ENCODE data around the gene KRTAP20-4.

Gene KRTAP20-4

DNA sequence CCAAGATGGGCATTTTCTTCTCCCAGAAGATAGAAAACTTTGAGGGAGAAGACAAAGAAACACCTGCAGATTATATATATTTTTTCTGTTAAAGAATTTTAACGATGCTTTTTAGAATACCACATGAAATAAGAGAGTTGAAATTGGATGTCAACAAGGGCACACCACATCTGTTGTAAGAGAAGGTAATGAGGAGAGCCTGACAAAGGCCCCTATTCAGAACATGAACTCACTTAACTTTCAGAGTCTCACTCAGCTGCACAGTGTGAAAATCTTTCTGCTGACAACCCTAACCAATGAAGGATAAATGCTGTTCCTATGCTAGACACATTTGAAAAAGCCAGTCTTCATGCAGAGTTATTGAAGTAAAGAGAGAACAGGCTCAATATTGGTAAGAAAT is 37.6 kb upstream of the KRTAP20-4 start:
- no peak overlapping the region for H4K91ac ChIP-seq (ENCODE audit: low read length)
- no peak overlapping the region for H3K27ac ChIP-seq (ENCODE audit: low read length, poor library complexity, severe bottlenecking)
- no peak overlapping the region for H2AK5ac ChIP-seq (ENCODE audit: low read length, severe bottlenecking)
- H3K4me1 ChIP-seq (ENCODE audit: control insufficient read depth, insufficient read depth, low read depth, low read length): no peaks in the 10 kb centered on the region
- no peak overlapping the region for H3K23ac ChIP-seq (ENCODE audit: low read length in 2 of 2)
- no peak overlapping the region for H2AFZ ChIP-seq (ENCODE audit: low read depth, low read length)
- no peak overlapping the region for H2BK5ac ChIP-seq (ENCODE audit: low read depth, low read length, poor library complexity, severe bottlenecking)
- no CpG with 5 or more reads among the region's 1 CpG for WGBS
- H3K9me3 ChIP-seq (ENCODE audit: control insufficient read depth, low read length): peaks cover 9% of the 10 kb centered on the region
- no peak overlapping the region for H2BK12ac ChIP-seq (ENCODE audit: low read length in 2 of 2)
- no peak for DNase-seq
- no peaks in the 10 kb centered on the region for H3K27me3 ChIP-seq (ENCODE audit: control insufficient read depth in 1 of 2, insufficient read depth in 1 of 2, low read length in 2 of 2)
- no peaks in the 10 kb centered on the region for H3K36me3 ChIP-seq (ENCODE audit: control insufficient read depth in 1 of 2, insufficient read depth in 2 of 2, low read depth in 1 of 2, low read length in 2 of 2)
- H3K4me3 ChIP-seq (ENCODE audit: insufficient read depth in 1 of 2, low read depth in 1 of 2, low read length in 2 of 2): no peak overlapping the region
- no peak overlapping the region for H3K4me2 ChIP-seq (ENCODE audit: low read length, poor library complexity, severe bottlenecking)
- H4K8ac ChIP-seq (ENCODE audit: low read length): no peak overlapping the region
- no peak overlapping the region for H2BK120ac ChIP-seq (ENCODE audit: low read depth, low read length)
- no peak overlapping the region for H3K9ac ChIP-seq (ENCODE audit: low read length)
- H3K18ac ChIP-seq (ENCODE audit: low read depth in 1 of 2, low read length in 2 of 2): no peak overlapping the region
- no peak overlapping the region for H2BK15ac ChIP-seq (ENCODE audit: low read depth, poor library complexity, severe bottlenecking)
- H3K79me1 ChIP-seq (replicated peaks; ENCODE audit: low read length, poor library complexity, severe bottlenecking): no peaks in the 10 kb centered on the region
- H3K14ac ChIP-seq (ENCODE audit: low read length in 2 of 2): no peak overlapping the region
- no peak overlapping the region for H3K4ac ChIP-seq (ENCODE audit: low read depth in 1 of 2, low read length in 2 of 2)

DNA sequence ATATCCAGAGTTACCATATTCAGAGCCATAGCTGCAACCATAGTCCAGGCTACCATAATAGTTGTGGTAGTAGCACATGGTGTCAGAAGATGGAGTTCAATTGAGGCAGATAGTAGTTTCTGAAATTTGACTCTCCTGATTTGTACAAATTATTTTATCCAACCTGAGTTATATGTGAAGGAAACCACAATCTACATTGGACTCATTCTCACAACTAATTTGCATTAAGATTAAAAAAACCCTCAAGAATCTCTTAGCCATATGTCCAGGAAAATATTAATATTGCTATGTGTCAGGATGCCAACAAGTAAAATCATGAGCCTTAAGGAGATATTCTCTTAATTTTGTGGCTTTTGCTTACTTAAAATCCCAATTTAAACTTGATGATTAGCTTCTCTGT is 30.1 kb upstream of the KRTAP20-4 start, which contains the start of gene KRTAP22-2:
KRTAP22-2 (minus strand) TSS at position 101 of the 400 bp plus-strand sequence.
- no peaks in the 10 kb centered on the region for H3K9me3 ChIP-seq (ENCODE audit: control insufficient read depth, low read length)
- no peak within 1 kb of the TSS for H3K4me3 ChIP-seq (ENCODE audit: insufficient read depth in 1 of 2, low read depth in 1 of 2, low read length in 2 of 2)
- DNase-seq: no peak
- H4K91ac ChIP-seq (ENCODE audit: low read length): no peak within 1 kb of the TSS
- H2BK5ac ChIP-seq (ENCODE audit: low read depth, low read length, poor library complexity, severe bottlenecking): no peak within 1 kb of the TSS
- H3K4ac ChIP-seq (ENCODE audit: low read depth in 1 of 2, low read length in 2 of 2): no peak within 1 kb of the TSS
- H2AK5ac ChIP-seq (ENCODE audit: low read length, severe bottlenecking): no peak within 1 kb of the TSS
- no peak within 1 kb of the TSS for H3K23ac ChIP-seq (ENCODE audit: low read length in 2 of 2)
- no peak within 1 kb of the TSS for H2BK120ac ChIP-seq (ENCODE audit: low read depth, low read length)
- H3K27ac ChIP-seq (ENCODE audit: low read length, poor library complexity, severe bottlenecking): no peak within 1 kb of the TSS
- H3K36me3 ChIP-seq (ENCODE audit: control insufficient read depth in 1 of 2, insufficient read depth in 2 of 2, low read depth in 1 of 2, low read length in 2 of 2): no peaks in the 10 kb centered on the region
- H2BK15ac ChIP-seq (ENCODE audit: low read depth, poor library complexity, severe bottlenecking): no peak within 1 kb of the TSS
- no peaks in the 10 kb centered on the region for H3K4me1 ChIP-seq (ENCODE audit: control insufficient read depth, insufficient read depth, low read depth, low read length)
- no peaks in the 10 kb centered on the region for H3K27me3 ChIP-seq (ENCODE audit: control insufficient read depth in 1 of 2, insufficient read depth in 1 of 2, low read length in 2 of 2)
- no peak within 1 kb of the TSS for H3K14ac ChIP-seq (ENCODE audit: low read length in 2 of 2)
- H2AFZ ChIP-seq (ENCODE audit: low read depth, low read length): no peak within 1 kb of the TSS
- no peak within 1 kb of the TSS for H4K8ac ChIP-seq (ENCODE audit: low read length)
- H3K79me1 ChIP-seq (replicated peaks; ENCODE audit: low read length, poor library complexity, severe bottlenecking): no peaks in the 10 kb centered on the region
- H2BK12ac ChIP-seq (ENCODE audit: low read length in 2 of 2): no peak within 1 kb of the TSS
- H3K18ac ChIP-seq (ENCODE audit: low read depth in 1 of 2, low read length in 2 of 2): no peak within 1 kb of the TSS
- no peak within 1 kb of the TSS for H3K9ac ChIP-seq (ENCODE audit: low read length)
- H3K4me2 ChIP-seq (ENCODE audit: low read length, poor library complexity, severe bottlenecking): no peak within 1 kb of the TSS

GRCh38 chr21:30592140-30592539 is 28.3 kb upstream of the KRTAP20-4 start, which contains the start of gene KRTAP6-3:
Gene KRTAP6-3, plus strand, starts transcription at chr21:30592440. Its CDS starts 6 bp downstream, at chr21:30592446.
- Histone ChIP-seq H3K23ac (ENCODE audit: low read length in 2 of 2) (no peak within 1 kb of the TSS), H2BK120ac (ENCODE audit: low read depth, low read length) (no peak within 1 kb of the TSS), H4K8ac (ENCODE audit: low read length) (no peak within 1 kb of the TSS), H3K18ac (ENCODE audit: low read depth in 1 of 2, low read length in 2 of 2) (no peak within 1 kb of the TSS), H2BK5ac (ENCODE audit: low read depth, low read length, poor library complexity, severe bottlenecking) (no peak within 1 kb of the TSS), H3K4me3 (ENCODE audit: insufficient read depth in 1 of 2, low read depth in 1 of 2, low read length in 2 of 2) (no peak within 1 kb of the TSS), H3K9me3 (ENCODE audit: control insufficient read depth, low read length) (no peaks in the 10 kb centered on the region), H3K14ac (ENCODE audit: low read length in 2 of 2) (no peak within 1 kb of the TSS), H4K91ac (ENCODE audit: low read length) (no peak within 1 kb of the TSS), H3K4me2 (ENCODE audit: low read length, poor library complexity, severe bottlenecking) (no peak within 1 kb of the TSS), H2AK5ac (ENCODE audit: low read length, severe bottlenecking) (no peak within 1 kb of the TSS), H2AFZ (ENCODE audit: low read depth, low read length) (no peak within 1 kb of the TSS), H3K4me1 (ENCODE audit: control insufficient read depth, insufficient read depth, low read depth, low read length) (no peaks in the 10 kb centered on the region), H3K36me3 (ENCODE audit: control insufficient read depth in 1 of 2, insufficient read depth in 2 of 2, low read depth in 1 of 2, low read length in 2 of 2) (no peaks in the 10 kb centered on the region), H2BK12ac (ENCODE audit: low read length in 2 of 2) (no peak within 1 kb of the TSS), H3K4ac (ENCODE audit: low read depth in 1 of 2, low read length in 2 of 2) (no peak within 1 kb of the TSS), H2BK15ac (ENCODE audit: low read depth, poor library complexity, severe bottlenecking) (no peak within 1 kb of the TSS), H3K27me3 (ENCODE audit: control insufficient read depth in 1 of 2, insufficient read depth in 1 of 2, low read length in 2 of 2) (no peaks in the 10 kb centered on the region), H3K79me1 (replicated peaks; ENCODE audit: low read length, poor library complexity, severe bottlenecking) (no peaks in the 10 kb centered on the region), H3K9ac (ENCODE audit: low read length) (no peak within 1 kb of the TSS), H3K27ac (ENCODE audit: low read length, poor library complexity, severe bottlenecking) (no peak within 1 kb of the TSS)
- no peak for DNase-seq
- WGBS: 85% methylated on average over 4 of the region's 4 CpGs

GRCh38 chr21:30598802-30599201 is 21.6 kb upstream of the KRTAP20-4 start, which contains the start of gene KRTAP6-2:
Gene KRTAP6-2, minus strand, starts transcription at chr21:30598902. Its CDS starts 28 bp downstream, at chr21:30598874.
- H3K9me3 ChIP-seq (ENCODE audit: control insufficient read depth, low read length): peaks cover 5% of the 10 kb centered on the region
- no peak within 1 kb of the TSS for H2BK15ac ChIP-seq (ENCODE audit: low read depth, poor library complexity, severe bottlenecking)
- no peak within 1 kb of the TSS for H3K23ac ChIP-seq (ENCODE audit: low read length in 2 of 2)
- no peak within 1 kb of the TSS for H3K4ac ChIP-seq (ENCODE audit: low read depth in 1 of 2, low read length in 2 of 2)
- H3K14ac ChIP-seq (ENCODE audit: low read length in 2 of 2): no peak within 1 kb of the TSS
- no peak within 1 kb of the TSS for H3K27ac ChIP-seq (ENCODE audit: low read length, poor library complexity, severe bottlenecking)
- no peak within 1 kb of the TSS for H4K8ac ChIP-seq (ENCODE audit: low read length)
- no peak within 1 kb of the TSS for H3K9ac ChIP-seq (ENCODE audit: low read length)
- no peaks in the 10 kb centered on the region for H3K4me1 ChIP-seq (ENCODE audit: control insufficient read depth, insufficient read depth, low read depth, low read length)
- H2AK5ac ChIP-seq (ENCODE audit: low read length, severe bottlenecking): no peak within 1 kb of the TSS
- no peak within 1 kb of the TSS for H2BK12ac ChIP-seq (ENCODE audit: low read length in 2 of 2)
- H3K4me3 ChIP-seq (ENCODE audit: insufficient read depth in 1 of 2, low read depth in 1 of 2, low read length in 2 of 2): no peak within 1 kb of the TSS
- no peaks in the 10 kb centered on the region for H3K27me3 ChIP-seq (ENCODE audit: control insufficient read depth in 1 of 2, insufficient read depth in 1 of 2, low read length in 2 of 2)
- no peak within 1 kb of the TSS for H3K18ac ChIP-seq (ENCODE audit: low read depth in 1 of 2, low read length in 2 of 2)
- no peaks in the 10 kb centered on the region for H3K36me3 ChIP-seq (ENCODE audit: control insufficient read depth in 1 of 2, insufficient read depth in 2 of 2, low read depth in 1 of 2, low read length in 2 of 2)
- no peak within 1 kb of the TSS for H2BK5ac ChIP-seq (ENCODE audit: low read depth, low read length, poor library complexity, severe bottlenecking)
- no peak within 1 kb of the TSS for H3K4me2 ChIP-seq (ENCODE audit: low read length, poor library complexity, severe bottlenecking)
- DNase-seq: no peak
- H2BK120ac ChIP-seq (ENCODE audit: low read depth, low read length): no peak within 1 kb of the TSS
- no peaks in the 10 kb centered on the region for H3K79me1 ChIP-seq (replicated peaks; ENCODE audit: low read length, poor library complexity, severe bottlenecking)
- no peak within 1 kb of the TSS for H4K91ac ChIP-seq (ENCODE audit: low read length)
- 91% methylated on average over 6 of the region's 6 CpGs for WGBS
- no peak within 1 kb of the TSS for H2AFZ ChIP-seq (ENCODE audit: low read depth, low read length)

Data from mesenchymal stem cell (in vitro differentiated cells and primary cell).